Caco-2 (cell line): ENCODE measurements around the gene ZNF335. TPM values are rescaled to one million over a fixed set of nuclear protein-coding genes. Genes with fewer than 3 reads are reported as not detected.

Experiments used
- BruUV-seq: library from RNA; stranded (reverse); fragments of 400-500 nt; replicated peaks from 2 replicates; lab custom pipeline; 2021; lab: Mats Ljungman, UMichigan
- CTCF ChIA-PET: fragments of 300-600 bp; sonication (Branson Sonifier 250); formaldehyde crosslinking; loops from one replicate; lab custom pipeline; 2022; ENCODE audit warnings: antibody characterized with exemption; lab: Charles Lee
- POLR2A ChIA-PET: fragments of 300-600 bp; sonication (Branson Sonifier 250); formaldehyde crosslinking; loops from one replicate; lab custom pipeline; 2022; ENCODE audit warnings: antibody characterized with exemption; lab: Charles Lee
- DNase-seq, 2 experiments: peaks; one replicate each; pipeline versions ENCODE4 v3.0.0 to v3.0.0-alpha.2; 2020 to 2022
- H3K27me3 ChIP-seq: replicated peaks from 2 replicates; pipeline ENCODE4 v1.6.0; 2011; ENCODE audit warnings: low read length; ENCODE audit not compliant: control insufficient read depth, insufficient read depth
- H3K36me3 ChIP-seq: 2 replicates; pipeline ENCODE4 v1.5.1; 2011; ENCODE audit warnings: low read length; ENCODE audit not compliant: control insufficient read depth, insufficient read depth
- H3K4me1 ChIP-seq: fragments of 250-450 bp; sonication (Bioruptor Pico); 2 replicates; pipeline ENCODE4 v1.5.1; 2020; ENCODE audit warnings: mild to moderate bottlenecking
- H3K4me3 ChIP-seq: 2 replicates; pipeline ENCODE4 v1.5.1; 2011; ENCODE audit warnings: low read depth, mild to moderate bottlenecking, control low read depth, low read length
- H3K9me3 ChIP-seq: fragments of 250-450 bp; sonication (Bioruptor Pico); 2 replicates; pipeline ENCODE4 v1.5.1; 2020; ENCODE audit warnings: mild to moderate bottlenecking, moderate library complexity
- H3K27ac Mint-ChIP-seq: one replicate; pipeline ENCODE4 v1.8.0; 2022; ENCODE audit warnings: mixed read lengths; ENCODE audit not compliant: unreplicated experiment
- H3K27me3 Mint-ChIP-seq: one replicate; pipeline ENCODE4 v1.8.0; 2022; ENCODE audit warnings: mixed read lengths; ENCODE audit not compliant: insufficient read depth, unreplicated experiment
- H3K36me3 Mint-ChIP-seq: one replicate; pipeline ENCODE4 v1.8.0; 2022; ENCODE audit warnings: mild to moderate bottlenecking, mixed read lengths; ENCODE audit not compliant: insufficient read depth, unreplicated experiment
- H3K4me1 Mint-ChIP-seq: one replicate; pipeline ENCODE4 v1.8.0; 2022; ENCODE audit warnings: low read depth, mixed read lengths; ENCODE audit not compliant: unreplicated experiment
- H3K4me3 Mint-ChIP-seq: one replicate; pipeline ENCODE4 v1.8.0; 2022; ENCODE audit warnings: mild to moderate bottlenecking, moderate library complexity, mixed read lengths; ENCODE audit not compliant: unreplicated experiment
- H3K9me3 Mint-ChIP-seq: one replicate; pipeline ENCODE4 v1.8.0; 2022; ENCODE audit warnings: mixed read lengths; ENCODE audit not compliant: unreplicated experiment
- intact Hi-C: fragments of 100-400 bp; cut with micrococcal nuclease; formaldehyde crosslinking; loops from one replicate; pipeline ENCODE4 v1.10.0; 2022; ENCODE audit not compliant: unreplicated experiment
- total RNA-seq: library from RNA; stranded (reverse); gene quantifications from 2 replicates; pipeline ENCODE4 v1.2.3, GENCODE V29; 2022
- TF ChIP-seq, protein P1 (sequence below), 2 experiments: fragments of 200-600 bp in 1 of 2; IDR thresholded peaks; 1 replicate in 1 of 2; 2 replicates in 1 of 2; pipeline versions ENCODE4 v1.5.1 to v1.8.0; 2011 to 2022; ENCODE audit warnings: antibody characterized with exemption in 1 of 2, control low read depth in 1 of 2, inconsistent platforms in 1 of 2, low read depth in 1 of 2, low read length in 1 of 2, mild to moderate bottlenecking in 1 of 2, moderate library complexity in 1 of 2; ENCODE audit not compliant: insufficient read depth in 1 of 2, severe bottlenecking in 1 of 2, unreplicated experiment in 1 of 2

Gene ZNF335
- total RNA-seq, 1 experiment from 2014 or later = 35.1 TPM

DNA sequence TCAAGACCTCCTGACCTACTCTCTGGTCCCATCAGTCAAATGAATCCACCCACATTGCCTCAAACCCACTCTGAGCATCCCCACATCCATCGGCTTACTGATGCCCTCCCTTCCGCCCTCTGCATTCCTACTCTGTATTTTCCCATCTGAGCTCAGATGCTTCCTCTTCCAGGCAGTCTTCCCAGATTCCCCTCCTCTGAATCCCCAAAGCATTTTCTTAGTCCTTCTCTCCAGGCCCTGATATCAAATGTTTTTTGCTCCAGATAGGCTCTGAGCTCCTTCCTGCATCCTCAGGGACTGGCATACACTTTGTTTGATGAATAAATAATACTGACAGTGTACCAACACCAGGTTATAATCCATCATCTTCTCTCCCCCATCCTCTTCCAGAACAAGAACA, 63.9 kb downstream of the ZNF335 start:
- CTCF ChIA-PET = interaction anchor here (0.9 kb wide), 2 partner anchors 25 to 62 kb away, joined by 3 read pairs; no protein-coding TSS in a partner anchor
- no peak overlapping the region for H3K4me3 Mint-ChIP-seq
- DNase-seq = no peak

DNA sequence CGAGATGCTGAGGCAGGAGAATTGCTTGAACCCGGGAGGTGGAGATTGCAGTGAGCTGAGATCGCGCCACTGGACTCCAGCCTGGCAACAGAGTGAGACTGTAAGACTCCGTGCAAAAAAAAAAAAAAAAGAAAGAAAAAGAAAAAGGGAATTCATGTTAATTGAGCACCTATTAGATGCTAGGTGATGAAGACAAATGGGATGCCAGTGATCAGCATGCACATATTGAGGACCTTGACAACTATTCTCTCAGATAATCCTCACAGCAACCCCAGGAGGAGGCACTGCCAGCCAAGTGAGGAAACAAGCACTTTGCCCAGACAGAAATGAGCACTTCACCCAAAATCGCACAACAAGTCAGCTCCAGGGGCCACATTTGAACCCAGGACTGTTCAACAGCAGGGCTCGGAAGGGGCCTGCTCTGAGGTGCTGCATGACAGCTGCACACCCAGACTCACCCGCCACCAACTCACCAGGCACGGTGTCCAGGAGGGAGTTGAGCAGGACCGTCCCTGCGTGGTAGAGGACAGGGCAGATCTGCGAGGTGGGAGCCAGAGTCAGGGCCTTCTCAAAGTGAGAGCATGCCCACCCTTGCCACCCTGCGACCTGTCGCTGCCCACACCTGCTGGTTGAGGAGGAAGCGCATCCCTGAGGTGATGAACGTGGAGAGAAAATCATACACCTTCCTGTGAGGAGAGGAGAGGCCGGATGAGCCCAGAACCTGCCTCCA, 64.6 kb downstream of the ZNF335 start:
- no peaks in the 10 kb centered on the region for H3K27me3 Mint-ChIP-seq
- H3K9me3 Mint-ChIP-seq = no peaks in the 10 kb centered on the region
- H3K4me1 ChIP-seq = peaks cover 10% of the 10 kb centered on the region
- TF ChIP-seq, protein P1, sequence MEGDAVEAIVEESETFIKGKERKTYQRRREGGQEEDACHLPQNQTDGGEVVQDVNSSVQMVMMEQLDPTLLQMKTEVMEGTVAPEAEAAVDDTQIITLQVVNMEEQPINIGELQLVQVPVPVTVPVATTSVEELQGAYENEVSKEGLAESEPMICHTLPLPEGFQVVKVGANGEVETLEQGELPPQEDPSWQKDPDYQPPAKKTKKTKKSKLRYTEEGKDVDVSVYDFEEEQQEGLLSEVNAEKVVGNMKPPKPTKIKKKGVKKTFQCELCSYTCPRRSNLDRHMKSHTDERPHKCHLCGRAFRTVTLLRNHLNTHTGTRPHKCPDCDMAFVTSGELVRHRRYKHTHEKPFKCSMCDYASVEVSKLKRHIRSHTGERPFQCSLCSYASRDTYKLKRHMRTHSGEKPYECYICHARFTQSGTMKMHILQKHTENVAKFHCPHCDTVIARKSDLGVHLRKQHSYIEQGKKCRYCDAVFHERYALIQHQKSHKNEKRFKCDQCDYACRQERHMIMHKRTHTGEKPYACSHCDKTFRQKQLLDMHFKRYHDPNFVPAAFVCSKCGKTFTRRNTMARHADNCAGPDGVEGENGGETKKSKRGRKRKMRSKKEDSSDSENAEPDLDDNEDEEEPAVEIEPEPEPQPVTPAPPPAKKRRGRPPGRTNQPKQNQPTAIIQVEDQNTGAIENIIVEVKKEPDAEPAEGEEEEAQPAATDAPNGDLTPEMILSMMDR (IDR thresholded peaks at IDR 0.05; ENCODE audit: insufficient read depth in 1 of 2, low read depth in 1 of 2, low read length in 1 of 2, severe bottlenecking in 1 of 2, unreplicated experiment in 1 of 2) = no peak
- no peak for DNase-seq
- intact Hi-C loops = no loop called here
- BruUV-seq = no TSS peak
- H3K36me3 Mint-ChIP-seq = peaks cover 19% of the 10 kb centered on the region
- no peak overlapping the region for H3K27ac Mint-ChIP-seq
- H3K4me1 Mint-ChIP-seq = peaks cover 13% of the 10 kb centered on the region
- POLR2A ChIA-PET = interaction anchor here (0.7 kb wide), 1 partner anchor 37 kb away, joined by 3 read pairs; no protein-coding TSS in a partner anchor
- CTCF ChIA-PET = interaction anchor here (0.9 kb wide), 2 partner anchors 26 to 62 kb away, joined by 3 read pairs; no protein-coding TSS in a partner anchor
- no peak overlapping the region for H3K4me3 Mint-ChIP-seq
- no peak overlapping the region for H3K4me3 ChIP-seq
- H3K36me3 ChIP-seq = no peaks in the 10 kb centered on the region
- no peaks in the 10 kb centered on the region for H3K27me3 ChIP-seq
- H3K9me3 ChIP-seq = no peaks in the 10 kb centered on the region

More for the DNA sequence above, 63.9 kb downstream of the ZNF335 start:
- no peaks in the 10 kb centered on the region for H3K27me3 Mint-ChIP-seq
- no peaks in the 10 kb centered on the region for H3K36me3 ChIP-seq
- H3K4me1 Mint-ChIP-seq = peaks cover 13% of the 10 kb centered on the region
- no peaks in the 10 kb centered on the region for H3K9me3 Mint-ChIP-seq
- TF ChIP-seq, protein P1 (IDR thresholded peaks at IDR 0.05; ENCODE audit: insufficient read depth in 1 of 2, low read depth in 1 of 2, low read length in 1 of 2, severe bottlenecking in 1 of 2, unreplicated experiment in 1 of 2) = no peak
- H3K9me3 ChIP-seq = no peaks in the 10 kb centered on the region
- peaks cover 12% of the 10 kb centered on the region for H3K4me1 ChIP-seq
- H3K27ac Mint-ChIP-seq = no peak overlapping the region
- no TSS peak for BruUV-seq
- peaks cover 19% of the 10 kb centered on the region for H3K36me3 Mint-ChIP-seq
- H3K4me3 ChIP-seq = no peak overlapping the region
- intact Hi-C loops = no loop called here
- POLR2A ChIA-PET = interaction anchor here (0.7 kb wide), 1 partner anchor 38 kb away, joined by 3 read pairs; no protein-coding TSS in a partner anchor
- H3K27me3 ChIP-seq = no peaks in the 10 kb centered on the region

DNA sequence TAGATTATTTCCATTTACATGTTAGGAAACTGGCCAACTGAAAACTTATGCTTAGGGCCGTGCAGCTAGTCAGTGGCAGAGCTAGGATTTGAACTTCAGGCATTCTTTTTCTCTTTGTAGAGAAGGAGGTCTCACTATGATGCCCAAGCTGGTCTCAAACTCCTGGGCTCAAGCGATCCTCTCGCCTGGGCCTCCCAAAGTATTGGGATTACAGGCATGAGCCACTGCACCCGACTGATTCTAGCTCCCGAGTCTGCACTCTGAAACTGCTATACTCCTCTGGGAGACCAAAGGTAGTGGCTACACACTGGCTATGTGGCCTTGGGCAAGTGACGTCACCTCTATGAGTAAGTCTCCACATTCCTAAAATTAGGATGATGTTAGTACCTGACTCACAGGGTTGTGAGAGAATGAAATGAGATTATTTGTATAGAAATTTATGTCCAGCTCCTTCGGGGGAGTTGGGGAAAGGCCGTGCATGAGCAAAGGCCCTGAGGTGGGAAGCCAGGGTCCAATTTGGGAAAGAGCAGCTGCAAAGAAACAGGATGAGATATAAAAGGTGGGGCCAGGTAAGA, 66.4 kb downstream of the ZNF335 start:
- H3K27me3 ChIP-seq = no peaks in the 10 kb centered on the region
- DNase-seq = no peak
- TF ChIP-seq, protein P1 (IDR thresholded peaks at IDR 0.05; ENCODE audit: insufficient read depth in 1 of 2, low read depth in 1 of 2, low read length in 1 of 2, severe bottlenecking in 1 of 2, unreplicated experiment in 1 of 2) = no peak
- no peaks in the 10 kb centered on the region for H3K9me3 ChIP-seq
- H3K36me3 ChIP-seq = no peaks in the 10 kb centered on the region
- Mint-ChIP-seq H3K27ac (no peak overlapping the region), H3K36me3 (peaks cover 5% of the 10 kb centered on the region), H3K27me3 (no peaks in the 10 kb centered on the region), H3K4me1 (peaks cover 9% of the 10 kb centered on the region), H3K9me3 (no peaks in the 10 kb centered on the region), H3K4me3 (no peak overlapping the region)
- ChIA-PET CTCF (interaction anchor here (0.6 to 1.4 kb wide), 6 partner anchors 14 to 64 kb away, joined by 3 to 7 read pairs (median 3); partner anchors contain the start of genes CTSA and NEURL2), POLR2A (interaction anchor here (0.5 to 1.2 kb wide), 5 partner anchors 16 to 177 kb away, joined by 3 to 12 read pairs (median 3); partner anchors contain the start of gene PCIF1)
- BruUV-seq = no TSS peak
- no peak overlapping the region for H3K4me3 ChIP-seq
- intact Hi-C loops = no loop called here
- no peaks in the 10 kb centered on the region for H3K4me1 ChIP-seq
